GM10266 (cell line): Measurements from ENCODE around the gene LYZL4.

Source experiments
- DNase-seq: peaks from one replicate; pipeline ENCODE4 v3.0.0; 2012; ENCODE audit errors: extremely low spot score
- CTCF ChIP-seq: IDR thresholded peaks from 2 replicates; pipeline ENCODE4 v1.5.1; 2012; ENCODE audit warnings: mild to moderate bottlenecking, low read depth; ENCODE audit not compliant: control insufficient read depth, insufficient read depth; ENCODE audit errors: missing control alignments

LYZL4 gene

GRCh38 chr3:42446111-42447050 lies 36.0 kb upstream of the LYZL4 start:
- DNase-seq: no peak
- TF ChIP-seq CTCF: no peak

- TF ChIP-seq CTCF: peak; percentile 98
- DNase-seq: peak; percentile 79
Observed at GRCh38 chr3:42443819-42444436, 33.5 kb upstream of the LYZL4 start.

DNA sequence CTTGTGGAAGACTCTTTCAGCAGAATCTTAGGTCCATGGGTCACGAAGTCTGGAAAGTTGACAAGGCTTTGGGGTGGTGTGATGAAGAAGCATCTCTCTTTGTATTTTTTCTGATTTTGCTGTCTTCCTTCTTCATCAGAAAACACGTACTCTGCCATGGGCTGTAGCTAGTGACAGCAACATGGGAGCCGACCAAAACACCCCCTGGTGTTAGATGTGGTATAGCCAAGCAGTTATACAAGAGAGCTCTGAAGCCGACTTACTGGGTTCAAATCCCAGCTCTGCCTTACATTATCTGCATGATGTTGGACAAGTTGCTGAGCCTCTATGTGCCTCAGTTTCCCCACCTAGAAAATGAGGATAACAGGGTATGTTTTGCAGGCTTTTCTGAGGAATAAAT lies 32.9 kb upstream of the LYZL4 start:
- DNase-seq: no peak
- TF ChIP-seq CTCF: no peak

GRCh38 chr3:42442640-42443039 lies 32.2 kb upstream of the LYZL4 start:
- peak; percentile 11 for TF ChIP-seq CTCF
- no peak for DNase-seq

DNA sequence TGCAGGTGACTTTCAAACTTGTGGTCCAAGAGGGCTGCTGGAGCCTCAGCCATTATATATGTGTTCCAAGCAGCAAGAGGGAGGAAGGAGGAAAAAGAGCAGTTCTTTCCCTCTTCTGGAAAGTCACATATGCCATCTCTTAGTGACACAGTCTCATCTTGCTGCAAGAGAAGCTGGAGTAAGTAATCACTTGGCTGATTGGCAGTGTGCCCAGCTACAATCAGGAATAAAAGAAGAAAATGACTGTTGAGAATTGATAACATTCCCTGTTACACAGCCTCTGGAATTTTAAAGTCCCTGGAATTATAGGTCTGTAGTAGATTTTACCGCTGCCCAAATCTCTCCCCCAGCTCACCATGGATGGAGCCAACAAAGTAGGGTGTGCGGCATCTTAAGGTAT lies 31.4 kb upstream of the LYZL4 start:
- no peak for DNase-seq
- TF ChIP-seq CTCF: no peak

GRCh38 chr3:42440924-42441323 lies 30.5 kb upstream of the LYZL4 start:
- DNase-seq: no peak
- TF ChIP-seq CTCF: no peak

DNA sequence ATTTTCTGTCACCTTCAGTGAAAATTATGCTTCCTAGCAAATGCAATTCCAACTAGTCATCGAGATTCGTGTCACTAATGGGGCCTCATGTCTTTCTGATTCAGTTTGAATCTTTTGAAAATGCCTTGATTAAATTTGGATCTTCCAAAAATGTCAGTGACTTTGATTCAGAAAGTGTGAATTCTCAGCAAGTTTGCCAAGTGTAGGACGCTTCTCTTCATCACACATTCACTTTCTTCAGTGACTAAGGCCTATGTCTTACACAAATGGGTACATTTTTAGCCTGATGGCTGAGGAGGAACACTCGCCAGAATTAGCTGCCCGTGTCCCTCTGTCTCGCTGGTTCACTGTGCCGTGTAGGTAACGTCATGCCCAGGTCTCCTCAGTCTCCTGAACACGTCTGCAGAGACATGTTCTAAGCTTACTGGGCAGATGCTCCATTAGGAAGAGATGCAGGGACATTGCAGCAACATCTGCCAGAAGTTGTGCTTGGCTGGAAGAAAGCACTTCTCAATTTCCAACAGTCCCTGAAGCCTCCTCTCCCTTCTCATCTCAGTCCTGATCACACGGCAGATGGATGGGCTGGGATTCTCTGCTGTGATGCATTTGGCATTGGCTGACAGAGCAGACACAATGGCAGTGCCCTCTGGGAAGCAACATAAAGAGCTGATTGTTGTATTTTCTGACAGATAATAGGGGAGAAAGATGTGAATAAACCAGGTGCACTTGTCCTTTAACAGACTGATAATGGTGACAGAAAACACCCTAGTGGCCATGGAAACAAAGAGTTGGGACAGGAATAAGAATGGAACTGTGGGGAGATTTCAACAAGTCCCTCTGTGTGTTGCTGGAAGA lies 29.1 kb upstream of the LYZL4 start:
- no peak for DNase-seq
- TF ChIP-seq CTCF: no peak
